ENCODE data around the gene NAB1. TPM values are rescaled to one million over a fixed set of nuclear protein-coding genes. Genes with fewer than 3 reads are reported as not detected.

The NAB1 gene
- total RNA-seq, 4 donors from 2014 or later: 63.3 to 84.3 (median 70.6) TPM

DNA sequence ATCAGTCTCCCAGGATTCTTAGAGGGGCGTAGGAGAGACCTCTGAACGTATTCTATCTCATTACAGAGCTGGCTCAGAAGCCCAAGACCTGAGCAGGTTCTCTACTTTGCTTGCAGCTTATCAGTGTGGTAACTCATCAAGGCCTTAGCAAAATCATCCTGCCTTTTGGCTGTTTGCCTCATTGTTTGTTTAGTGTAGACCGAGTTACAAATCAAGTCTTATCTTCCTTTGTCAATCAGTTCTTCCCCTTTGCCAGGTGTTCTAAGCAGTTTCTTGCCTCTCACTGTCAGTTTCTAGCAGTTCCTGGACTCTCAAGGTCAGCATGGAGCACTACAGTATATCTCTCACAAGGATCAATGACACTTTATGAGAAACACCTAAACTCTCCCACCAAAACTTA lies 30.9 kb upstream of the NAB1 start:
- 75 to 77% methylated on average over 3 of the region's 3 CpGs for WGBS, 2 donors

DNA sequence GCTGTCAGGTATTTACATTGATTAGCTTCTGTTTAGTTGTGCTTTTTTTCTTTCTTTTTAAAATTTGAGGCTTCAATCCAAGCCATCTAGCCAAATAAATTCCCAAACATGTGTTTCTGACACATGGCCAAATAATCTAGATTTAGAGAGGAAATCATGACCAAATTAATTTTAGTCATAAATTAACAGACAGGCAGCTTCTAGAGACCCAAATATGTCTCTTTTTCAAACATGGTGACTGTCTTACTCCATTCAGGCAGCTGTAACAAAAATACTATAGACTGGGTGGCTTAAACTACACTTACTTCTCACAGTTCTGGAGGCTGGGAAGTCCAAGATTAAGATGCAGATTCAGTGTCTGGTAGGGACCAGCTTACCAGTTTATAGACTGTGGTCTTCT lies 23.2 kb upstream of the NAB1 start:
- no peaks in the 10 kb centered on the region for H3K36me3 ChIP-seq
- no peaks in the 10 kb centered on the region for H3K9me3 ChIP-seq
- no peaks in the 10 kb centered on the region for H3K27me3 ChIP-seq
- no peak overlapping the region for H3K4me3 ChIP-seq
- H3K4me1 ChIP-seq: peaks cover 0 to 25% (median 3%) of the 10 kb centered on the region in 4 donors
- TF ChIP-seq POLR2A (IDR thresholded peaks at IDR 0.05) (no peak), EP300 (IDR thresholded peaks at IDR 0.05) (no peak)
- TF ChIP-seq, protein P1, sequence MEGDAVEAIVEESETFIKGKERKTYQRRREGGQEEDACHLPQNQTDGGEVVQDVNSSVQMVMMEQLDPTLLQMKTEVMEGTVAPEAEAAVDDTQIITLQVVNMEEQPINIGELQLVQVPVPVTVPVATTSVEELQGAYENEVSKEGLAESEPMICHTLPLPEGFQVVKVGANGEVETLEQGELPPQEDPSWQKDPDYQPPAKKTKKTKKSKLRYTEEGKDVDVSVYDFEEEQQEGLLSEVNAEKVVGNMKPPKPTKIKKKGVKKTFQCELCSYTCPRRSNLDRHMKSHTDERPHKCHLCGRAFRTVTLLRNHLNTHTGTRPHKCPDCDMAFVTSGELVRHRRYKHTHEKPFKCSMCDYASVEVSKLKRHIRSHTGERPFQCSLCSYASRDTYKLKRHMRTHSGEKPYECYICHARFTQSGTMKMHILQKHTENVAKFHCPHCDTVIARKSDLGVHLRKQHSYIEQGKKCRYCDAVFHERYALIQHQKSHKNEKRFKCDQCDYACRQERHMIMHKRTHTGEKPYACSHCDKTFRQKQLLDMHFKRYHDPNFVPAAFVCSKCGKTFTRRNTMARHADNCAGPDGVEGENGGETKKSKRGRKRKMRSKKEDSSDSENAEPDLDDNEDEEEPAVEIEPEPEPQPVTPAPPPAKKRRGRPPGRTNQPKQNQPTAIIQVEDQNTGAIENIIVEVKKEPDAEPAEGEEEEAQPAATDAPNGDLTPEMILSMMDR (IDR thresholded peaks at IDR 0.05): no peak
- no peak for DNase-seq (ENCODE audit: low spot score in 2 of 2)
- H3K27ac ChIP-seq: no peak overlapping the region

More for the DNA sequence above, 30.9 kb upstream of the NAB1 start:
- no peak overlapping the region for H3K4me3 ChIP-seq
- H3K27ac ChIP-seq: no peak overlapping the region
- TF ChIP-seq EP300 (IDR thresholded peaks at IDR 0.05): no peak
- no peak for TF ChIP-seq POLR2A (IDR thresholded peaks at IDR 0.05)
- TF ChIP-seq, protein P1 (IDR thresholded peaks at IDR 0.05): no peak
- no peaks in the 10 kb centered on the region for H3K4me1 ChIP-seq
- no peaks in the 10 kb centered on the region for H3K27me3 ChIP-seq
- no peak for DNase-seq (ENCODE audit: low spot score in 2 of 2)
- no peaks in the 10 kb centered on the region for H3K9me3 ChIP-seq
- H3K36me3 ChIP-seq: no peaks in the 10 kb centered on the region

DNA sequence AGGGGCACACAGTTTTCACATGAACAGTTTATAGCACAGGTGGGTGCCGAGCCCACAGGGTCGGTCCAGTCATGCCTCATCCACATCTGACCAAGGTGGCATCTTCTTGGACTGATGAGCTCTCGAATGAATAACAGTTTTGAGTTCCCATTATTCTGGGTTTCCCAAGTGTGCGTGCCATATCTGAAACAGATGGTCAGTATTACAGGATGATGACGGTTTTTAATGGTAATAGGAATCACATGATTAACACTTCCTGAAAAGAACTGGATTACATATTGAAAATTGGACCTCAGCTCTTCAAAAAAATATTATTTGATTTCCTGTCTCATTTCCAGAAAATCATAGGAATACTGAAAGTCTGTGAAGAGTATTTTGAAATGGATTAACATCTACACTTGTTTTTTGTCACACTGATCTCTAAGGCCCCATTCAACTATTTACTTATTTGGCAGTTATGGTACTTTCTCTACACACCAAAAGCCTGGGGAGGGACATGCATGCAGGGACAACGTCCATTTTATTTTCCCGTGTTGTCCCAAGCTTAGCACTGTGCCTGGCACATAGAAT lies 22.2 kb upstream of the NAB1 start:
- DNase-seq (ENCODE audit: low spot score in 2 of 2): no peak
- no peak overlapping the region for H3K27ac ChIP-seq
- H3K27me3 ChIP-seq: no peaks in the 10 kb centered on the region
- 56 to 68% methylated on average over 7 of the region's 7 CpGs for WGBS, 2 donors
- TF ChIP-seq, protein P1 (IDR thresholded peaks at IDR 0.05): no peak
- TF ChIP-seq POLR2A (IDR thresholded peaks at IDR 0.05) (no peak), EP300 (IDR thresholded peaks at IDR 0.05) (no peak)
- H3K36me3 ChIP-seq: no peaks in the 10 kb centered on the region
- no peak overlapping the region for H3K4me3 ChIP-seq
- H3K4me1 ChIP-seq: peaks cover 0 to 25% (median 3%) of the 10 kb centered on the region in 4 donors
- H3K9me3 ChIP-seq: no peaks in the 10 kb centered on the region

DNA sequence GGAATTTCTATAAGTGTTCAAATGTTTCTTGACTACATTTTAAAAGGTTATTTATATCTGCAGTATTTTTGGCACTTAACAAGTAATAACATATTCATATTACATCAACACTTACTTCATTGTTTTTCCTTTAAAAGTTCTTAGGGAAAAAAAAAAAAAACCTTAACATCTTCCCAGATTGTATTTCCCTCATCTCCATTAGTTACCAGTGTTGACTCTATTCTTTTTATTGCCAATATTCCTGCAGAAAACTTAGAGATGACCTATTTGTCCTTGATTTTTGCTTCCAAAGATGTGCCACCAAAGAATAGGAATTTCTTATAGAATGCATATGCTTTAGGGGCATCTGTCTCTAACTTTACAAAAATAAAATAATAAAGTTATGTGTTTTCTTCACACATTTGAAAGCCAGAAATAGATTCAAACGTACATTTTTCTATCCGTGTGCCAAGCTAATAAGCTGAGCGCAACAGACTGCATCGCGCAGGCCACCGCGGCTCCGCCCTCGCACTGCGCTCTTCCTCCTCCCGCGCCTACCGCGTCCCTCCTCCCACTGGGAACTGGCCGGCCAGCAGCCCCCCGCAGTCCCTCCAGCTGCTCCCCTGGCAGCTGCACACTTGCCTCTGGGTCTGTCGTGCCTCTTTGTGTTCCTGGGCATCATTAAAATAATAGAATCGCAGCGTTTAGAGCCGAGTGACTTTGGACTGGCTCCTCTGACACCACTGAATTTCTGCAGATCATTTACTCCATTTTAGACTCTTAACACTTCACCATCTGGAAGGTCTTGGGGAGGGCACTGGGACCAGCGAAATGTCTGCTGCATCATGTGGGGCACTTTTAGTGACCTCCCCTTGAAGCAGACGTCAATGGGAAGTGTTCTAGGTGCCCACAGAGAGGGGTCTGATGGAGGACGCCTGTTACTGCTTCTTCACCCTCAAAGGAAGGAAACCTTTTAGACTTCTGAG lies 21.2 kb upstream of the NAB1 start:
- Histone ChIP-seq H3K27me3 (no peaks in the 10 kb centered on the region), H3K9me3 (no peaks in the 10 kb centered on the region), H3K4me3 (peak overlapping the region; percentile 27 to 58 (median 46)), H3K27ac (peak overlapping the region; percentile 39 to 84 (median 70)), H3K4me1 (peaks cover 0 to 25% (median 3%) of the 10 kb centered on the region in 4 donors), H3K36me3 (no peaks in the 10 kb centered on the region)
- TF ChIP-seq EP300 (IDR thresholded peaks at IDR 0.05) (peak in 1 of 2 donors; percentile 31), POLR2A (IDR thresholded peaks at IDR 0.05) (no peak)
- TF ChIP-seq, protein P1 (IDR thresholded peaks at IDR 0.05): no peak
- no peak for DNase-seq (ENCODE audit: low spot score in 2 of 2)
- 6 to 8% methylated on average over 23 of the region's 23 CpGs for WGBS, 2 donors

Data from tibial nerve (tissue), 4 donors.